HFFc6 (cell line): ENCODE measurements around the gene HSFX3. TPM values are rescaled to one million over a fixed set of nuclear protein-coding genes. Genes with fewer than 3 reads are reported as not detected.
"Not testable (repeated sequence)": the region's sequence is repeated elsewhere in the genome, so short reads cannot be mapped to it uniquely, and the experiment has no call there.

Experiments used
- DNase-seq: peaks from one replicate; pipeline ENCODE4 v3.0.0-alpha.2; 2018
- H3K27ac Mint-ChIP-seq: 2 replicates; pipeline ENCODE4 v1.8.0; 2020; ENCODE audit warnings: mild to moderate bottlenecking, mixed read lengths
- H3K27me3 Mint-ChIP-seq: 2 replicates; pipeline ENCODE4 v1.8.0; 2021; ENCODE audit warnings: mild to moderate bottlenecking, moderate library complexity, mixed read lengths; ENCODE audit not compliant: insufficient read depth
- H3K36me3 Mint-ChIP-seq: 2 replicates; pipeline ENCODE4 v1.8.0; 2021; ENCODE audit warnings: low read depth, mixed read lengths
- H3K4me1 Mint-ChIP-seq: 2 replicates; pipeline ENCODE4 v1.8.0; 2020; ENCODE audit warnings: low read depth, mixed read lengths
- H3K4me3 Mint-ChIP-seq: 2 replicates; pipeline ENCODE4 v1.8.0; 2020; ENCODE audit warnings: mild to moderate bottlenecking, moderate library complexity, mixed read lengths
- H3K9me3 Mint-ChIP-seq: 2 replicates; pipeline ENCODE4 v1.8.0; 2020; ENCODE audit warnings: mild to moderate bottlenecking, mixed read lengths
- CTCF ChIP-seq: fragments of 200-600 bp; sonication (generic); IDR thresholded peaks from 2 replicates; pipeline ENCODE4 v1.5.0; 2021; ENCODE audit warnings: antibody characterized with exemption, mild to moderate bottlenecking
- total RNA-seq, 6 experiments: library from RNA; stranded (reverse); fragmentation: NEBNext Ultra II Directional; extraction: Animal tissue kit (Norgen Biotek cat#: 25700); gene quantifications; 2 replicates in 1 of 6; 3 replicates in 5 of 6; pipeline ENCODE4 v1.2.3, GENCODE V29; 2021

The HSFX3 gene
- total RNA-seq, 6 experiments from 2014 or later = not detected

- no peak overlapping the region for H3K27ac Mint-ChIP-seq
- H3K9me3 Mint-ChIP-seq = no peaks in the 10 kb centered on the region
- no peak for DNase-seq
- no peak overlapping the region for H3K4me3 Mint-ChIP-seq
- H3K27me3 Mint-ChIP-seq = peaks cover 4% of the 10 kb centered on the region; the same call in 1 of the 2 replicates
- H3K4me1 Mint-ChIP-seq = no peaks in the 10 kb centered on the region
- no peaks in the 10 kb centered on the region for H3K36me3 Mint-ChIP-seq
- no peak for TF ChIP-seq CTCF
Observed at GRCh38 chrX:149563359-149563758, 13.6 kb upstream of the HSFX3 start.

DNA sequence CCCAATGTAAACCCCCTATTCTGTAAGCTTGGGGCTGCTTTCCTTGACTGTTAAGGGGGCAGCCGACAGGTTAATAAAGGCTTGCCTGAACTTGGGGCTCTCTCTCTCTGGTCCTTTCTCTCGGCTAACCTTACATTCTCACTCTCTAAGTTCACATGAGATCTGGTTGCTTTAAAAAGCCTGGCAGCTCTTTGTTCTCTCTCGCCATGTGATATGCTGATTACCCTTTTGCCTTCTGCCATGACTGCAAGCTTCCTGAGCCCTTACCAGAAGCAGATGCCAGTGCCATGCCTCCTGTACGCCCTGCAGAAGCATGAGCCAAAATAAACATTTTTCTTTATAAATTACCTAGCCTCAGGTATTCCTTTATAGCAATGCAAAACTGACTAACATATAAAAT is 5.5 kb upstream of the HSFX3 start:
- not testable (repeated sequence) for H3K27ac Mint-ChIP-seq, H3K4me3 Mint-ChIP-seq, H3K4me1 Mint-ChIP-seq, DNase-seq, H3K9me3 Mint-ChIP-seq, H3K36me3 Mint-ChIP-seq, H3K27me3 Mint-ChIP-seq

DNA sequence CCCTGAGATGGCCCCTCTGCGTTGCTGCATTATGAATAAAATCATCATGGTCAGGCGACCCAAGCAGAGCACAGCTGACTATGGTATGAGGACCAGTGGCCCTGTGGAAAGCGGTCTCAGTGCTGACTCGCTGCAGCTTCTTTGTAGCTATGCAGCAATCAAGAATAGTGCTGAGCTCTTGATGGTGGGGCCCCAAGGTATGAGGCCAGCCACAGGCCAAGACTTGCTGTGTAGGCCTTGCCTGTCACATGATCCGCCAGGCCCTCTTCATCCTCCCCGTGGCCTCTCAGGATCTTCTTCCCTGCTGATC is 2.2 kb upstream of the HSFX3 start:
- not testable (repeated sequence) for DNase-seq, H3K36me3 Mint-ChIP-seq, H3K27ac Mint-ChIP-seq, H3K4me1 Mint-ChIP-seq, H3K9me3 Mint-ChIP-seq, H3K27me3 Mint-ChIP-seq, H3K4me3 Mint-ChIP-seq

- DNase-seq, H3K36me3 Mint-ChIP-seq, H3K4me1 Mint-ChIP-seq, H3K27ac Mint-ChIP-seq, H3K27me3 Mint-ChIP-seq, H3K4me3 Mint-ChIP-seq, H3K9me3 Mint-ChIP-seq: not testable (repeated sequence)
Observed at GRCh38 chrX:149551245-149551938, 1.7 kb upstream of the HSFX3 start.

- H3K4me1 Mint-ChIP-seq, H3K27me3 Mint-ChIP-seq, H3K36me3 Mint-ChIP-seq, H3K27ac Mint-ChIP-seq, H3K4me3 Mint-ChIP-seq, DNase-seq, H3K9me3 Mint-ChIP-seq: not testable (repeated sequence)
Observed at GRCh38 chrX:149550454-149550853, 730 bp upstream of the HSFX3 start.

GRCh38 chrX:149547782-149548181 is 1.9 kb downstream of the HSFX3 start:
- not testable (repeated sequence) for H3K27ac Mint-ChIP-seq, H3K4me1 Mint-ChIP-seq, H3K4me3 Mint-ChIP-seq, H3K27me3 Mint-ChIP-seq, DNase-seq, H3K36me3 Mint-ChIP-seq, H3K9me3 Mint-ChIP-seq

DNA sequence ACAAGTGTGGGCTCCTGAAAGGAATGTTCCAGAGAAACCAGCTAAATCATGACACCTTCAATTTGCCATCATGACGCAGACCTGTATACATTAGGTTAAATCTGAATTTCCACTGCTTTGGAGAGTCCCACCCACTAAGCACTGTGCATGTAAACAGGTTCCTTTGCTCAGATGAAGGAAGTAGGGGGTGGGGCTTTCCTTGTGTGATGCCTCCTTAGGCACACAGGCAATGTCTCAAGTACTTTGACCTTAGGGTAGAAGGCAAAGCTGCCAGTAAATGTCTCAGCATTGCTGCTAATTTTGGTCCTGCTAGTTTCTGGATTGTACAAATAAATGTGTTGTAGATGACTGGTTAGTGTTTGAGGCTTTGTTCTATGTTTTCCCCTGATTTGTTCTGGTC is 2.8 kb downstream of the HSFX3 start:
- DNase-seq, H3K27me3 Mint-ChIP-seq, H3K36me3 Mint-ChIP-seq, H3K4me3 Mint-ChIP-seq, H3K27ac Mint-ChIP-seq, H3K9me3 Mint-ChIP-seq, H3K4me1 Mint-ChIP-seq: not testable (repeated sequence)

- not testable (repeated sequence) for DNase-seq, H3K36me3 Mint-ChIP-seq, H3K27me3 Mint-ChIP-seq, H3K4me3 Mint-ChIP-seq, H3K27ac Mint-ChIP-seq, H3K9me3 Mint-ChIP-seq, H3K4me1 Mint-ChIP-seq
- 0 out of 2 replicates have a peak, but pooled peaks have one; percentile 9 for TF ChIP-seq CTCF
Observed at GRCh38 chrX:149545545-149546543, 3.9 kb downstream of the HSFX3 start.
